VCaP (cell line): ENCODE results near the gene POLR3H.

Experiments
- H3K27ac ChIP-seq: fragments of 450-650 bp; 2 replicates; pipeline ENCODE4 v1.5.1; 2017
- CTCF ChIP-seq: fragments of 450-650 bp; conservative IDR thresholded peaks from 2 replicates; pipeline ENCODE4 v1.5.1; 2017; ENCODE audit warnings: mild to moderate bottlenecking, moderate library complexity

Gene POLR3H

GRCh38 chr22:41526226-41526829 is 17.9 kb downstream of the POLR3H start:
- H3K27ac ChIP-seq, result peak overlapping the region; percentile 72; the same call in 1 of the 2 replicates
- TF ChIP-seq CTCF, result no peak

GRCh38 chr22:41525450-41526225 is 18.6 kb downstream of the POLR3H start:
- H3K27ac ChIP-seq, result peak overlapping the region; percentile 72
- no peak for TF ChIP-seq CTCF

GRCh38 chr22:41524809-41525449 is 19.3 kb downstream of the POLR3H start:
- TF ChIP-seq CTCF, result no peak
- peak overlapping the region; percentile 72 for H3K27ac ChIP-seq

- no peak for TF ChIP-seq CTCF
- peak overlapping the region; percentile 72 for H3K27ac ChIP-seq
Observed at GRCh38 chr22:41524251-41524661, 20.0 kb downstream of the POLR3H start.

GRCh38 chr22:41523464-41524221 is 20.6 kb downstream of the POLR3H start:
- peak overlapping the region; percentile 72 for H3K27ac ChIP-seq

GRCh38 chr22:41522813-41523212 is 21.5 kb downstream of the POLR3H start:
- TF ChIP-seq CTCF, result no peak
- peak overlapping the region; percentile 72 for H3K27ac ChIP-seq

More at GRCh38 chr22:41523464-41524221, 20.6 kb downstream of the POLR3H start:
- no peak for TF ChIP-seq CTCF

GRCh38 chr22:41521126-41521525 is 23.1 kb downstream of the POLR3H start:
- no peak for TF ChIP-seq CTCF

More at GRCh38 chr22:41521126-41521525, 23.1 kb downstream of the POLR3H start:
- no peak overlapping the region for H3K27ac ChIP-seq
